Measurements from ENCODE around the gene ELAPOR1. TPM values are rescaled to one million over a fixed set of nuclear protein-coding genes. Genes with fewer than 3 reads are reported as not detected.

The ELAPOR1 gene
- total and polyA plus RNA-seq, 9 of the 15 experiments (the other 6 are each of a cell fraction or from before 2014, with no cell fraction given): 0.07 to 1.2 (median 0.18) TPM

DNA sequence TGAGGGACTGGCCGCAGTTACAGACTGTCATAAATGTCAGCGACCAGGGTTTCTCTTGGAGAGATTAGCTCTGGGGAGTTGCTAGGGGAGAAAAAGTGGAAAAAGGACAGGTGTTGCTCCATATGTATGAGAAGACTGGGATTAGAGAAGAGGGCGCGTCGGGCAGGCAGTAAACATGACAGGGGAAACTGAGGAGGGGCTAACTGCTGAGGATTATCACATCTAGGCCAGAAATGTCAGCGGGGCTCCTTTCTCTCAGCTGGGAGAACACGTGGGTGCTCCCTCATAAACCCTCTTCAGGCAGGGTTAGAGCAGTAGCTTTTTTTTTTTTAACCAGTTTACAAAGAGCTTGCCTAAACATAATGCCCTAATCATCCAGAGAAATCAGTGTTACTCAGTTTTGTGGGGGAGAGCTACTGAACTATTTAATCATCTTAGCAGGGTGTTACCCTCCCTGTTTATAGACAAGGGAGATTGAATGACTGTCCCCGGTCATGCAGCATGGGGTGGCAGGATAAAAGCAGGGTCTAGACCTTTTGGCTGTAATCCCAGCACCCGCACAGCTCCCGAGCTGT, 35.2 kb downstream of the ELAPOR1 start:
- peak; percentile 58 for ATAC-seq
- Histone ChIP-seq H2AFZ (ENCODE audit: low read depth, low read length) (no peak overlapping the region), H3K36me3 (ENCODE audit: control insufficient read depth, insufficient read depth, low read length) (no peaks in the 10 kb centered on the region), H3K79me2 (ENCODE audit: control insufficient read depth, insufficient read depth, low read length) (no peaks in the 10 kb centered on the region), H3K27ac (ENCODE audit: extremely low read depth, low read depth, low read length) (no peak overlapping the region), H3K4me1 (replicated peaks in 1 of 2; ENCODE audit: control insufficient read depth in 2 of 2, insufficient read depth in 2 of 2, low read length in 2 of 2) (peaks cover 12 to 20% of the 10 kb centered on the region in 2 experiments; a peak in 4 of 5 replicates), H3K27me3 (ENCODE audit: control insufficient read depth in 2 of 2, insufficient read depth in 2 of 2, low read length in 2 of 2) (no peaks in the 10 kb centered on the region; a peak in 1 of 5 replicates), H3K9me1 (ENCODE audit: control insufficient read depth, insufficient read depth, low read length) (no peaks in the 10 kb centered on the region), H3K9ac (ENCODE audit: insufficient read depth in 1 of 2, low read depth in 2 of 2, low read length in 2 of 2) (no peak overlapping the region), H3K4me2 (ENCODE audit: insufficient read depth, low read length) (no peak overlapping the region), H3K4me3 (no peak overlapping the region), H4K20me1 (replicated peaks; ENCODE audit: control insufficient read depth, insufficient read depth, low read length) (no peaks in the 10 kb centered on the region), H3K9me3 (replicated peaks; ENCODE audit: control insufficient read depth, insufficient read depth, low read depth, low read length) (no peaks in the 10 kb centered on the region)
- BruUV-seq (replicated peaks): no TSS peak
- 12% methylated on average over 10 of the region's 10 CpGs for WGBS (ENCODE audit: insufficient coverage, low coverage, missing lambda C conversion rate)
- no peak for FAIRE-seq
- in situ Hi-C loops (cut with MboI): no loop called here
- ChIA-PET POLR2A (interaction anchor here (0.8 to 1.9 kb wide), 4 partner anchors 14 to 48 kb away, joined by 3 to 10 read pairs (median 3); no protein-coding TSS in a partner anchor), CTCF (ENCODE audit: low intra/inter-chr PET ratio) (interaction anchor here (0.5 kb wide), 1 partner anchor 51 kb away, joined by 3 read pairs; no protein-coding TSS in a partner anchor)
- intact Hi-C loops (cut with micrococcal nuclease): no loop called here
- peak in 2 of 4 experiments; percentile 54 to 71 for DNase-seq (ENCODE audit: extremely low read depth in 1 of 4, low spot score in 3 of 4)
- TF ChIP-seq DPF2 (IDR thresholded peaks at IDR 0.05) (peak; percentile 70), FOXJ2 (tag; IDR thresholded peaks at IDR 0.05) (no peak), TEAD4 (IDR thresholded peaks at IDR 0.05; ENCODE audit: low read length) (peak; percentile 77), TEAD4 (CRISPR knock-in tag; IDR thresholded peaks at IDR 0.05; ENCODE audit: borderline replicate concordance) (no peak), SRSF7 (optimal IDR thresholded peaks at IDR 0.05; ENCODE audit: low read depth, low read length) (no peak), NFXL1 (CRISPR knock-in tag; IDR thresholded peaks at IDR 0.05) (no peak), HDAC3 (IDR thresholded peaks at IDR 0.05; ENCODE audit: borderline replicate concordance, partially characterized antibody) (peak; percentile 12), POLR2AphosphoS5 (IDR thresholded peaks at IDR 0.05; ENCODE audit: control insufficient read depth, insufficient read depth, low read depth, low read length) (peak; percentile 51; the same call in 1 of the 2 replicates), TCF7L2 (IDR thresholded peaks at IDR 0.05; ENCODE audit: low read depth, low read length) (no peak), TCF3 (CRISPR knock-in tag; IDR thresholded peaks at IDR 0.05) (peak; percentile 64), TFE3 (CRISPR knock-in tag; IDR thresholded peaks at IDR 0.05) (no peak), CBFA2T3 (IDR thresholded peaks at IDR 0.05) (peak; percentile 91), MNT (conservative IDR thresholded peaks at IDR 0.05) (peak in 1 of 2 experiments; percentile 40; a peak in 1 of 4 replicates), CBFA2T2 (conservative IDR thresholded peaks at IDR 0.05) (peak; percentile 85)
- TF ChIP-seq, protein P1, sequence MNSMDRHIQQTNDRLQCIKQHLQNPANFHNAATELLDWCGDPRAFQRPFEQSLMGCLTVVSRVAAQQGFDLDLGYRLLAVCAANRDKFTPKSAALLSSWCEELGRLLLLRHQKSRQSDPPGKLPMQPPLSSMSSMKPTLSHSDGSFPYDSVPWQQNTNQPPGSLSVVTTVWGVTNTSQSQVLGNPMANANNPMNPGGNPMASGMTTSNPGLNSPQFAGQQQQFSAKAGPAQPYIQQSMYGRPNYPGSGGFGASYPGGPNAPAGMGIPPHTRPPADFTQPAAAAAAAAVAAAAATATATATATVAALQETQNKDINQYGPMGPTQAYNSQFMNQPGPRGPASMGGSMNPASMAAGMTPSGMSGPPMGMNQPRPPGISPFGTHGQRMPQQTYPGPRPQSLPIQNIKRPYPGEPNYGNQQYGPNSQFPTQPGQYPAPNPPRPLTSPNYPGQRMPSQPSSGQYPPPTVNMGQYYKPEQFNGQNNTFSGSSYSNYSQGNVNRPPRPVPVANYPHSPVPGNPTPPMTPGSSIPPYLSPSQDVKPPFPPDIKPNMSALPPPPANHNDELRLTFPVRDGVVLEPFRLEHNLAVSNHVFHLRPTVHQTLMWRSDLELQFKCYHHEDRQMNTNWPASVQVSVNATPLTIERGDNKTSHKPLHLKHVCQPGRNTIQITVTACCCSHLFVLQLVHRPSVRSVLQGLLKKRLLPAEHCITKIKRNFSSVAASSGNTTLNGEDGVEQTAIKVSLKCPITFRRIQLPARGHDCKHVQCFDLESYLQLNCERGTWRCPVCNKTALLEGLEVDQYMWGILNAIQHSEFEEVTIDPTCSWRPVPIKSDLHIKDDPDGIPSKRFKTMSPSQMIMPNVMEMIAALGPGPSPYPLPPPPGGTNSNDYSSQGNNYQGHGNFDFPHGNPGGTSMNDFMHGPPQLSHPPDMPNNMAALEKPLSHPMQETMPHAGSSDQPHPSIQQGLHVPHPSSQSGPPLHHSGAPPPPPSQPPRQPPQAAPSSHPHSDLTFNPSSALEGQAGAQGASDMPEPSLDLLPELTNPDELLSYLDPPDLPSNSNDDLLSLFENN (IDR thresholded peaks at IDR 0.05; ENCODE audit: low read depth in 2 of 2, low read length in 2 of 2): 0 out of 4 replicates have a peak, but pooled peaks of 1 of the 2 experiments have one; percentile 21
- TF ChIP-seq, protein P2, sequence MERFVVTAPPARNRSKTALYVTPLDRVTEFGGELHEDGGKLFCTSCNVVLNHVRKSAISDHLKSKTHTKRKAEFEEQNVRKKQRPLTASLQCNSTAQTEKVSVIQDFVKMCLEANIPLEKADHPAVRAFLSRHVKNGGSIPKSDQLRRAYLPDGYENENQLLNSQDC (CRISPR knock-in tag; IDR thresholded peaks at IDR 0.05): no peak

Data from K562 (cell line).